ENCODE measurements around the gene AFTPH.

Gene AFTPH

GRCh38 chr2:64587561-64587960, 63.4 kb downstream of the AFTPH start:
- no peak for DNase-seq (ENCODE audit: low read depth)

- DNase-seq (ENCODE audit: low read depth) = no peak
Measured at GRCh38 chr2:64591188-64591587, 67.1 kb downstream of the AFTPH start.

- peak; percentile 39 for DNase-seq (ENCODE audit: low read depth)
Measured at GRCh38 chr2:64593035-64593655, 69.0 kb downstream of the AFTPH start.

GRCh38 chr2:64594226-64594989, 70.3 kb downstream of the AFTPH start:
- no peak for DNase-seq (ENCODE audit: low read depth)

GRCh38 chr2:64595397-64596176, 71.5 kb downstream of the AFTPH start:
- DNase-seq (ENCODE audit: low read depth) = peak; percentile 20

- no peak for DNase-seq (ENCODE audit: low read depth)
Measured at GRCh38 chr2:64598226-64598625, 74.1 kb downstream of the AFTPH start.

GRCh38 chr2:64599469-64599868, 75.3 kb downstream of the AFTPH start:
- DNase-seq (ENCODE audit: low read depth) = no peak

- DNase-seq (ENCODE audit: low read depth) = no peak
Measured at GRCh38 chr2:64601034-64601754, 77.1 kb downstream of the AFTPH start.

GRCh38 chr2:64601785-64602391, 77.8 kb downstream of the AFTPH start:
- no peak for DNase-seq (ENCODE audit: low read depth)

GRCh38 chr2:64602436-64602835, 78.3 kb downstream of the AFTPH start:
- no peak for DNase-seq (ENCODE audit: low read depth)

GRCh38 chr2:64604155-64604554, 80.0 kb downstream of the AFTPH start:
- DNase-seq (ENCODE audit: low read depth) = no peak

- peak; percentile 40 for DNase-seq (ENCODE audit: low read depth)
Measured at GRCh38 chr2:64605026-64605471, 80.9 kb downstream of the AFTPH start.

GRCh38 chr2:64605991-64606478, 81.9 kb downstream of the AFTPH start:
- DNase-seq (ENCODE audit: low read depth) = no peak

GRCh38 chr2:64606479-64607363, 82.6 kb downstream of the AFTPH start:
- peak; percentile 47 for DNase-seq (ENCODE audit: low read depth)

- DNase-seq (ENCODE audit: low read depth) = no peak
Measured at GRCh38 chr2:64607381-64608304, 83.5 kb downstream of the AFTPH start.

GRCh38 chr2:64608867-64609226, 84.7 kb downstream of the AFTPH start:
- DNase-seq (ENCODE audit: low read depth) = no peak

GRCh38 chr2:64609227-64609941, 85.3 kb downstream of the AFTPH start:
- DNase-seq (ENCODE audit: low read depth) = peak; percentile 53

GRCh38 chr2:64609942-64610281, 85.8 kb downstream of the AFTPH start:
- no peak for DNase-seq (ENCODE audit: low read depth)

GRCh38 chr2:64610316-64610855, 86.3 kb downstream of the AFTPH start:
- DNase-seq (ENCODE audit: low read depth) = no peak

All from iris pigment epithelial cell (primary cell).